Right lobe of liver (tissue), 6 donors: ENCODE results near the gene HOXD4. TPM values are rescaled to one million over a fixed set of nuclear protein-coding genes. Genes with fewer than 3 reads are reported as not detected.
A peak's percentile ranks its signal among the peaks of the same experiment; 100 is the strongest.

Experiments used
- ATAC-seq, 4 donors: fragments of 200-7000 bp; cut with Tn5 transposase; one replicate each; pipeline ENCODE4 v1.9.1; 2020; ENCODE audit warnings: mild to moderate bottlenecking in 4 of 4, moderate library complexity in 4 of 4
- DNase-seq, 3 donors: peaks; one replicate each; pipeline ENCODE4 v3.0.0-alpha.2; 2020
- H3K27ac ChIP-seq, 3 donors: fragments of 200-600 bp; one replicate each; pipeline ENCODE4 v1.8.0; 2022
- H3K27me3 ChIP-seq, 2 donors: fragments of 200-600 bp; one replicate each; pipeline ENCODE4 v1.8.0; 2022
- H3K36me3 ChIP-seq, 4 donors: fragments of 200-600 bp; sonication (generic) in 1 of 4; one replicate each; pipeline versions ENCODE4 v1.5.1 to v1.8.0; 2017 to 2022; ENCODE audit warnings: control low read depth in 1 of 4
- H3K4me1 ChIP-seq, 4 donors: fragments of 200-600 bp; sonication (generic) in 1 of 4; one replicate each; pipeline versions ENCODE4 v1.5.1 to v1.8.0; 2017 to 2022; ENCODE audit warnings: control low read depth in 1 of 4
- H3K4me3 ChIP-seq, 3 donors: fragments of 200-600 bp; one replicate each; pipeline ENCODE4 v1.8.0; 2022
- H3K9me3 ChIP-seq, 4 donors: fragments of 200-600 bp; sonication (generic) in 1 of 4; one replicate each; pipeline versions ENCODE4 v1.5.1 to v1.8.0; 2017 to 2022; ENCODE audit warnings: control low read depth in 1 of 4
- POLR2A ChIP-seq: fragments of 450-650 bp; IDR thresholded peaks from one replicate; pipeline ENCODE4 v1.6.1; 2017; ENCODE audit warnings: antibody characterized with exemption, mild to moderate bottlenecking
- WGBS: methylation state at CpG from one replicate; pipeline ENCODE4 v1.1.6; 2018; ENCODE audit warnings: low coverage, low lambda C conversion rate; ENCODE audit not compliant: insufficient coverage; ENCODE audit errors: missing lambda C conversion rate; 5-methylcytosine and 5-hydroxymethylcytosine counted together
- intact Hi-C, 2 donors: fragments of 100-400 bp; cut with DNase I; formaldehyde crosslinking; loops; one replicate each; pipeline versions ENCODE4 v1.11.2 to v1.14.1; 2022
- total RNA-seq, 6 experiments: library from RNA; depleted of rRNA in 2 of 6; stranded (reverse); fragments of >200 nt in 2 of 6; fragmentation: NEBNext Ultra II Directional in 3 of 6; extraction: Animal tissue kit (Norgen Biotek cat#: 25700) in 3 of 6; gene quantifications; one replicate each; pipeline versions ENCODE4 v1.1.0 to v1.2.4, GENCODE V29; 2016 to 2023
- TF ChIP-seq, protein P1 (sequence below), 4 donors: fragments of 200-600 bp in 3 of 4; fragments of 450-650 bp in 1 of 4; IDR thresholded peaks; one replicate each; pipeline versions ENCODE4 v1.5.1 to v1.8.0; 2016 to 2022; ENCODE audit warnings: antibody characterized with exemption in 4 of 4, mild to moderate bottlenecking in 2 of 4
- donor health status: DM: no; HTN: yes; CAD: no.
- donor health status: DM: no; HTN: no; CAD: no.
- donor health status: DM: no; HTN: no; CAD: no.
- donor health status: DM: no; HTN: yes; CAD: no.
- donor health status: DM: no; HTN: yes; CAD: no.

HOXD4 gene
- total RNA-seq, 6 experiments from 2014 or later: not detected

- no peak for DNase-seq
- Histone ChIP-seq H3K36me3 (no peaks in the 10 kb centered on the region), H3K9me3 (no peaks in the 10 kb centered on the region), H3K27ac (no peak overlapping the region), H3K4me3 (no peak overlapping the region), H3K4me1 (peaks cover 0 to 12% (median 0%) of the 10 kb centered on the region in 4 donors), H3K27me3 (peaks cover 38 to 79% of the 10 kb centered on the region in 2 donors)
- intact Hi-C loops: no loop called here
- 17% methylated on average over 4 of the region's 4 CpGs for WGBS
- TF ChIP-seq, protein P1, sequence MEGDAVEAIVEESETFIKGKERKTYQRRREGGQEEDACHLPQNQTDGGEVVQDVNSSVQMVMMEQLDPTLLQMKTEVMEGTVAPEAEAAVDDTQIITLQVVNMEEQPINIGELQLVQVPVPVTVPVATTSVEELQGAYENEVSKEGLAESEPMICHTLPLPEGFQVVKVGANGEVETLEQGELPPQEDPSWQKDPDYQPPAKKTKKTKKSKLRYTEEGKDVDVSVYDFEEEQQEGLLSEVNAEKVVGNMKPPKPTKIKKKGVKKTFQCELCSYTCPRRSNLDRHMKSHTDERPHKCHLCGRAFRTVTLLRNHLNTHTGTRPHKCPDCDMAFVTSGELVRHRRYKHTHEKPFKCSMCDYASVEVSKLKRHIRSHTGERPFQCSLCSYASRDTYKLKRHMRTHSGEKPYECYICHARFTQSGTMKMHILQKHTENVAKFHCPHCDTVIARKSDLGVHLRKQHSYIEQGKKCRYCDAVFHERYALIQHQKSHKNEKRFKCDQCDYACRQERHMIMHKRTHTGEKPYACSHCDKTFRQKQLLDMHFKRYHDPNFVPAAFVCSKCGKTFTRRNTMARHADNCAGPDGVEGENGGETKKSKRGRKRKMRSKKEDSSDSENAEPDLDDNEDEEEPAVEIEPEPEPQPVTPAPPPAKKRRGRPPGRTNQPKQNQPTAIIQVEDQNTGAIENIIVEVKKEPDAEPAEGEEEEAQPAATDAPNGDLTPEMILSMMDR (IDR thresholded peaks at IDR 0.05): no peak
- no peak for ATAC-seq
Observed at GRCh38 chr2:176134035-176134434, 17.3 kb upstream of the HOXD4 start.

GRCh38 chr2:176135035-176135440 is 16.3 kb upstream of the HOXD4 start:
- Histone ChIP-seq H3K4me1 (peaks cover 0 to 13% (median 0%) of the 10 kb centered on the region in 4 donors), H3K4me3 (no peak overlapping the region), H3K36me3 (no peaks in the 10 kb centered on the region), H3K9me3 (no peaks in the 10 kb centered on the region), H3K27me3 (peaks cover 42 to 79% of the 10 kb centered on the region in 2 donors), H3K27ac (no peak overlapping the region)
- DNase-seq (no peak), ATAC-seq (no peak)
- intact Hi-C loops: no loop called here
- TF ChIP-seq, protein P1 (IDR thresholded peaks at IDR 0.05): peak in 1 of 4 donors; percentile 4
- TF ChIP-seq POLR2A: no peak

- Histone ChIP-seq H3K4me1 (peaks cover 0 to 19% (median 2%) of the 10 kb centered on the region in 4 donors), H3K27ac (no peak overlapping the region), H3K4me3 (no peak overlapping the region), H3K36me3 (no peaks in the 10 kb centered on the region), H3K9me3 (no peaks in the 10 kb centered on the region), H3K27me3 (peaks cover 36 to 68% of the 10 kb centered on the region in 2 donors)
- no peak for DNase-seq
- intact Hi-C loops: no loop called here
- no peak for ATAC-seq
- 7% methylated on average over 26 of the region's 71 CpGs for WGBS
- no peak for TF ChIP-seq POLR2A
- TF ChIP-seq, protein P1 (IDR thresholded peaks at IDR 0.05): no peak
Observed at GRCh38 chr2:176136374-176137251, 14.7 kb upstream of the HOXD4 start.

GRCh38 chr2:176137252-176137580 is 14.1 kb upstream of the HOXD4 start:
- Histone ChIP-seq H3K4me1 (peaks cover 0 to 14% (median 2%) of the 10 kb centered on the region in 4 donors), H3K27me3 (peaks cover 35 to 62% of the 10 kb centered on the region in 2 donors), H3K36me3 (no peaks in the 10 kb centered on the region), H3K9me3 (no peaks in the 10 kb centered on the region), H3K27ac (no peak overlapping the region), H3K4me3 (no peak overlapping the region)
- no peak for ATAC-seq
- no peak for DNase-seq
- no peak for TF ChIP-seq POLR2A
- TF ChIP-seq, protein P1 (IDR thresholded peaks at IDR 0.05): no peak
- WGBS: 0% methylated on average over 1 of the region's 2 CpGs
- intact Hi-C loops: no loop called here
